Smooth muscle cell (in vitro differentiated cells): Measurements from ENCODE around the gene LDB3. TPM values are rescaled to one million over a fixed set of nuclear protein-coding genes. Genes with fewer than 3 reads are reported as not detected.

ENCODE experiments used
- DNase-seq: peaks from one replicate; lab custom pipeline; 2025; ENCODE audit not compliant: unreplicated experiment; lab: John Stamatoyannopoulos, UW
- H2AFZ ChIP-seq: fragments of 200-600 bp; sonication (generic); 2 replicates; pipeline ENCODE4 v1.6.0; 2016; ENCODE audit warnings: antibody characterized with exemption, low read depth, mild to moderate bottlenecking
- H3F3A ChIP-seq: fragments of 200-600 bp; sonication (generic); 2 replicates; pipeline ENCODE4 v1.6.0; 2017; ENCODE audit warnings: antibody characterized with exemption, low read depth
- H3K27ac ChIP-seq: fragments of 200-600 bp; sonication (generic); 2 replicates; pipeline ENCODE4 v1.5.1; 2016; ENCODE audit warnings: low read depth, mild to moderate bottlenecking
- H3K27me3 ChIP-seq: fragments of 200-600 bp; sonication (generic); 2 replicates; pipeline ENCODE4 v1.6.1; 2016; ENCODE audit warnings: low read depth, mild to moderate bottlenecking
- H3K36me3 ChIP-seq: fragments of 200-600 bp; sonication (generic); 2 replicates; pipeline ENCODE4 v1.5.1; 2016; ENCODE audit warnings: low read depth
- H3K4me1 ChIP-seq: fragments of 200-600 bp; sonication (generic); 2 replicates; pipeline ENCODE4 v1.5.1; 2016; ENCODE audit warnings: low read depth
- H3K4me2 ChIP-seq: fragments of 200-600 bp; sonication (generic); 2 replicates; pipeline ENCODE4 v1.6.0; 2016; ENCODE audit warnings: mild to moderate bottlenecking
- H3K4me3 ChIP-seq: fragments of 200-600 bp; sonication (generic); 2 replicates; pipeline ENCODE4 v1.5.1; 2016; ENCODE audit warnings: mild to moderate bottlenecking
- H3K79me2 ChIP-seq: fragments of 200-600 bp; sonication (generic); 2 replicates; pipeline ENCODE4 v1.6.0; 2016; ENCODE audit warnings: low read depth, mild to moderate bottlenecking
- H3K9ac ChIP-seq: fragments of 200-600 bp; sonication (generic); 2 replicates; pipeline ENCODE4 v1.6.0; 2016; ENCODE audit warnings: low read depth
- H3K9me3 ChIP-seq: fragments of 200-600 bp; sonication (generic); replicated peaks from 2 replicates; pipeline ENCODE4 v1.5.1; 2016; ENCODE audit warnings: low read depth
- H4K20me1 ChIP-seq: fragments of 200-600 bp; sonication (generic); 2 replicates; pipeline ENCODE4 v1.6.0; 2016; ENCODE audit warnings: low read depth
- WGBS: methylation state at CpG from one replicate; pipeline ENCODE4 v1.1.7; 2016; ENCODE audit warnings: low lambda C conversion rate; 5-methylcytosine and 5-hydroxymethylcytosine counted together
- polyA plus RNA-seq: library from polyadenylated mRNA; unstranded; fragments of >200 nt; fragmentation: Nextera tagmentation; extraction: Ambion mirVana; gene quantifications from 2 replicates; pipeline ENCODE4 v1.2.1, GENCODE V29; 2016
- total RNA-seq: library from RNA; depleted of rRNA; stranded (reverse); fragments of >200 nt; gene quantifications from 2 replicates; pipeline ENCODE4 v1.2.3, GENCODE V29; 2014
- TF ChIP-seq, protein P1 (sequence below): fragments of 200-600 bp; sonication (generic); IDR thresholded peaks from 2 replicates; pipeline ENCODE4 v1.5.1; 2017; ENCODE audit warnings: borderline replicate concordance, mild to moderate bottlenecking, antibody characterized with exemption; ENCODE audit not compliant: insufficient read depth, poor library complexity, severe bottlenecking

LDB3 gene
- total and polyA plus RNA-seq, 2 experiments from 2014 or later = 0.31 to 0.61 TPM

DNA sequence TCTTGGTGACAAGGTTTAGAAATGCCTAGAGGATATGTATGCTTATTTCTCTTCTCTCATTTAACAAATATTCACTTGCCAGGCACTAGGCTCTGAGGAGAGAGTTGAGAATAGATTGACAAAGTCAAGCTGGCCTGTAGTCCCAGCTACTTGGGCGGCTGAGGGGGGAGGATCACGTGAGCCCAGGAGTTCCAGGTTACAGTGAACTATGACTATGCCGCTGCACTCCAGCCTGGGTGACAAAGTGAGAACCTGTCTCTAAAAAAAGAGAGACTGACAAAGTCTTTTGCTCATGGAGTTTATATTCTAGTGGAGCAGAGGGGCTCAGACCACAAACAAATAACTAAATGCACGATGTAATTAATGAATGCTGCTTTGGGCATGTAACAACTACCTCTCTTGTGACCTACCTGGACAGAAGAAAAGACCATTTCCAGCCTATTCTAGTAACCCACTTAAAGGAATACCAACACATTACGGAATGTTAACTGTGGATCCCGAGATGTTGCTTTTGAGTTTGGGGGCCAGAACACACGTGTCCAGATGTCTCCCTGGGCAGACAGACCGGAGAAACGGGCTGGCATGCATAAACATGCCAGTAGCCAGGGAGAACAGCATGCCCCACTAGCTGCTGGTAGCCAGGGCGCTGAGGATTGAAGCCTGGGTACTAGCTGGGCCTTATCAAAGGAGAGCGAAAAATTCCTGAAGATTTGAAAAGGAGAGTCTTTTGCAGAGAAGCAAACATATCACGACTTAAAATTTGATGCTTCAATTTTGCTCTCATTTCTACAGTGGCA is 85.5 kb downstream of the LDB3 start:
- TF ChIP-seq, protein P1, sequence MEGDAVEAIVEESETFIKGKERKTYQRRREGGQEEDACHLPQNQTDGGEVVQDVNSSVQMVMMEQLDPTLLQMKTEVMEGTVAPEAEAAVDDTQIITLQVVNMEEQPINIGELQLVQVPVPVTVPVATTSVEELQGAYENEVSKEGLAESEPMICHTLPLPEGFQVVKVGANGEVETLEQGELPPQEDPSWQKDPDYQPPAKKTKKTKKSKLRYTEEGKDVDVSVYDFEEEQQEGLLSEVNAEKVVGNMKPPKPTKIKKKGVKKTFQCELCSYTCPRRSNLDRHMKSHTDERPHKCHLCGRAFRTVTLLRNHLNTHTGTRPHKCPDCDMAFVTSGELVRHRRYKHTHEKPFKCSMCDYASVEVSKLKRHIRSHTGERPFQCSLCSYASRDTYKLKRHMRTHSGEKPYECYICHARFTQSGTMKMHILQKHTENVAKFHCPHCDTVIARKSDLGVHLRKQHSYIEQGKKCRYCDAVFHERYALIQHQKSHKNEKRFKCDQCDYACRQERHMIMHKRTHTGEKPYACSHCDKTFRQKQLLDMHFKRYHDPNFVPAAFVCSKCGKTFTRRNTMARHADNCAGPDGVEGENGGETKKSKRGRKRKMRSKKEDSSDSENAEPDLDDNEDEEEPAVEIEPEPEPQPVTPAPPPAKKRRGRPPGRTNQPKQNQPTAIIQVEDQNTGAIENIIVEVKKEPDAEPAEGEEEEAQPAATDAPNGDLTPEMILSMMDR = no peak
- H3K4me1 ChIP-seq = peaks cover 12% of the 10 kb centered on the region
- no peak overlapping the region for H3K27ac ChIP-seq
- WGBS = 88% methylated on average over 12 of the region's 12 CpGs
- H3F3A ChIP-seq = no peaks in the 10 kb centered on the region
- H3K36me3 ChIP-seq = no peaks in the 10 kb centered on the region
- no peak overlapping the region for H3K9ac ChIP-seq
- H3K4me2 ChIP-seq = no peak overlapping the region
- peaks cover 19% of the 10 kb centered on the region for H3K79me2 ChIP-seq
- no peak for DNase-seq
- no peaks in the 10 kb centered on the region for H3K9me3 ChIP-seq
- H2AFZ ChIP-seq = no peak overlapping the region
- no peak overlapping the region for H3K4me3 ChIP-seq
- peaks cover 17% of the 10 kb centered on the region for H4K20me1 ChIP-seq
- H3K27me3 ChIP-seq = no peaks in the 10 kb centered on the region

DNA sequence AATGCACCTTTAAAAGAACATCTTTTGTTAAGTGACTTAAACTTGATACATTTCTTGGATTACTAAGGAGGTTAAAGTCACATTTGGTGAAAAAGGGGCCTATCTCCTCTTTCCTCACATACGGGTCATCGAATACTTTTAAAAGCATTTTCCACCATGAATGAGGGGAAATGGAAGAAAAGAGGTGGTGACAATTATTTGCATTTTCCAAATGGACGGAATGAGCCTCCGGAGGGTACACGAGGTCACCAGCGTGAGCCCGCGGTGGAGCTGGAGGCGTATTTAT is 87.1 kb downstream of the LDB3 start:
- 2% methylated on average over 9 of the region's 9 CpGs for WGBS

DNA sequence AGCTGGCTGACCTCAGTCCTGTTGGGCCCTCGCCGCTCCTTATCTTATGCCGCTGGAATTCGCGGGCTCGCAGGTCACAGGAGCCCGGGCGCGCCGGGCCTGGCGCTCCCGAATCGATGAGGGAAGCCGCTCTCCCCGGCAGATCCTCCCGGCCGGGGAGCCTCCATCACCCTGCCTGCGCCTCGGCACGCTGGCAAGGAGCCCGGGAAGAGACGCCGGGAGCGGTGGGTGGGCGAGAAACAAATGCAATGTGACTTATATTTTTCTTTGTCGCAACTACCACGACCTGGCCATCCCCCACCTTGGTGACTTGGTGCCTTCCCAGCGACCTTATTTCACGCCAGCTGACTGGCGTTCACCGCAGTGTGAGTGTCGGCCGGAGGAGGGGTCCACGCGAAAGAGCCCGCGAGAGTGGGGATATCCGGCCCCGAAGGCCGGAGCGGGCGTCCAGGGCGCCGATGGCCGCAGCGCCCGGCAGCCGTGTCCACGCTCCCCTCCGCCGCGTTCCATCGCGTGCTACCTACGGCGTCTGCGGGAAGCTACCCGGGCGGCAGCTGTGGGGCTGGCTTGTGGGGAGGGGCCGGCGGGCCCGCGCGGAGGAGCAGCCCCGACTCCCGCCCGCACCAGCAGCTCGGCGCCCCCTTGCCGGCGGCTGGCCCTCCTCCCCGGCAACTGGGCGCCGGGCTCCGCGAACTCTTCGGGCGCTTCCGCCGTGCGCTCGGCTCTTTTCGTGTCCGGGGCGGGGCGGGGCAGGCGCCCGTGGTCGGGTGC is 87.6 kb downstream of the LDB3 start:
- DNase-seq = peak; percentile 74
- Histone ChIP-seq H3K4me3 (peak overlapping the region; percentile 84), H3K4me1 (peaks cover 21% of the 10 kb centered on the region), H4K20me1 (peaks cover 36% of the 10 kb centered on the region), H3K79me2 (peaks cover 40% of the 10 kb centered on the region), H3F3A (no peaks in the 10 kb centered on the region), H3K9ac (peak overlapping the region; percentile 94), H3K27me3 (no peaks in the 10 kb centered on the region), H3K36me3 (no peaks in the 10 kb centered on the region), H3K4me2 (peak overlapping the region; percentile 83), H3K27ac (peak overlapping the region; percentile 84), H2AFZ (peak overlapping the region; percentile 89), H3K9me3 (no peaks in the 10 kb centered on the region)
- TF ChIP-seq, protein P1 = no peak
- WGBS = under 1% methylated on average over 63 of the region's 89 CpGs

More for the DNA sequence above, 87.1 kb downstream of the LDB3 start:
- Histone ChIP-seq H4K20me1 (peaks cover 30% of the 10 kb centered on the region), H3K4me1 (peaks cover 21% of the 10 kb centered on the region), H2AFZ (peak overlapping the region; percentile 89), H3K4me2 (peak overlapping the region; percentile 83), H3K9ac (peak overlapping the region; percentile 94), H3K27ac (peak overlapping the region; percentile 84), H3K4me3 (peak overlapping the region; percentile 84), H3K36me3 (no peaks in the 10 kb centered on the region), H3K27me3 (no peaks in the 10 kb centered on the region), H3K9me3 (no peaks in the 10 kb centered on the region), H3F3A (no peaks in the 10 kb centered on the region), H3K79me2 (peaks cover 35% of the 10 kb centered on the region)
- DNase-seq = no peak
- TF ChIP-seq, protein P1 = no peak
